DMS53 (cell line): ENCODE measurements around the gene FOXK1.
A peak's percentile ranks its signal among the peaks of the same experiment; 100 is the strongest.
"Not testable (repeated sequence)": the region's sequence is repeated elsewhere in the genome, so short reads cannot be mapped to it uniquely, and the experiment has no call there.

ENCODE experiments used
- DNase-seq: peaks from one replicate; lab custom pipeline; 2025; lab: John Stamatoyannopoulos, UW

Gene FOXK1

GRCh38 chr7:4800926-4801838, 119.1 kb downstream of the FOXK1 start:
- DNase-seq = peak; percentile 39

- DNase-seq = peak; percentile 46
Measured at GRCh38 chr7:4801839-4802231, 119.7 kb downstream of the FOXK1 start.

GRCh38 chr7:4802577-4802976, 120.5 kb downstream of the FOXK1 start:
- DNase-seq = not testable (repeated sequence)

- DNase-seq = peak; percentile 26
Measured at GRCh38 chr7:4803397-4804241, 121.5 kb downstream of the FOXK1 start.

GRCh38 chr7:4805110-4805983, 123.3 kb downstream of the FOXK1 start:
- DNase-seq = peak; percentile 70

- peak; percentile 24 for DNase-seq
Measured at GRCh38 chr7:4805984-4806300, 123.8 kb downstream of the FOXK1 start.

- DNase-seq = no peak
Measured at GRCh38 chr7:4806983-4807597, 125.0 kb downstream of the FOXK1 start.

GRCh38 chr7:4807598-4808016, 125.5 kb downstream of the FOXK1 start:
- DNase-seq = no peak

GRCh38 chr7:4808026-4808425, 125.9 kb downstream of the FOXK1 start:
- no peak for DNase-seq

- no peak for DNase-seq
Measured at GRCh38 chr7:4808565-4808964, 126.5 kb downstream of the FOXK1 start.

- DNase-seq = no peak
Measured at GRCh38 chr7:4809091-4809591, 127.0 kb downstream of the FOXK1 start.

GRCh38 chr7:4809666-4810065, 127.6 kb downstream of the FOXK1 start:
- no peak for DNase-seq

GRCh38 chr7:4814433-4814832, 132.3 kb downstream of the FOXK1 start:
- no peak for DNase-seq

- DNase-seq = no peak
Measured at GRCh38 chr7:4815121-4815520, 133.0 kb downstream of the FOXK1 start.

- DNase-seq = no peak
Measured at GRCh38 chr7:4815609-4816418, 133.7 kb downstream of the FOXK1 start.

- no peak for DNase-seq
Measured at GRCh38 chr7:4816419-4817080, 134.5 kb downstream of the FOXK1 start.

- DNase-seq = peak; percentile 17
Measured at GRCh38 chr7:4817178-4817901, 135.2 kb downstream of the FOXK1 start.

GRCh38 chr7:4818000-4818794, 136.1 kb downstream of the FOXK1 start:
- DNase-seq = no peak
